GM19467 (cell line): ENCODE measurements around the gene OLA1.

Experiments used
- ATAC-seq: cut with Tn5 transposase; IDR thresholded peaks from one replicate; pipeline ENCODE4 v1.9.1; 2021; ENCODE audit warnings: mild to moderate bottlenecking, moderate library complexity; ENCODE audit not compliant: unreplicated experiment

OLA1 gene

DNA sequence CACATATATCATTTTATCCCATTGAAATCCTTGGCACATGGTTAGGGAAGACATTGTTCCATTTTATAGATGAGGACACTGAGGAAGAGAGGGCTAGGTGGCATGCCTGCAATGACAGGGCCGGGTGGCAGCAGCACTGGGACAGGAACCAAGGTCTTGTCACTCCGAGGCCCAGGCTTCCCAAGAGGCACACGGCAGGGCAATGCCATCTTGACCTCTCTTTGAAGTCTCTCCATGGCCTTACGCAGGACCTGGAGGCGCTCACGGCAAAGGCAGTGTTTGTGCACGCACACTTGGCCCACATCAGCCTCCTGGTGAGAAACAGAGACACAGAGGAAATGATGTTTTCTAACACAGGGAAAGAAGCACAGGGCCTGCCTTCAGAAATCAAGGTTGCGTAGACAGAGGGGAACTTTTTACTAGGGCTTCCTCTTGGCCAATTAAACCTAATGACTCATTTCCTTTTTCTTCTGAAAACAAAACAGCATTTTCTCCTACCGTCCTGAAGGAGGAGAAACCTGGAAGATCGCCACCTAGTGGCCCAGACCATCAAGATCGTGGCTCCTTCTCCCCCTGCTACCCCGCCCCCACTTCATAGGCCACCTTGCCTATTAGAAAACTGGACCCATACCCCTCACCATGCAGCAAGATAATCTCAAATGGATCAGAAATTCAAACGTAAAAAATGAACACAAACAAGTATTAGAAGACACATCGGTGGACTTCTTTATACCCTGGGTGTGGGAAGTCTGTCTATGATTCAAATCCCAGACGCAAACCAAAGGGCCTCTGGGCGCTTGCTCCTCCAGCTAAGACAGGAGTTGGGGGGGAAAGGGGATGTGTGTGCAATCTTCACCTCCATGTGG lies 208.5 kb downstream of the OLA1 start:
- peak; percentile 89 for ATAC-seq

DNA sequence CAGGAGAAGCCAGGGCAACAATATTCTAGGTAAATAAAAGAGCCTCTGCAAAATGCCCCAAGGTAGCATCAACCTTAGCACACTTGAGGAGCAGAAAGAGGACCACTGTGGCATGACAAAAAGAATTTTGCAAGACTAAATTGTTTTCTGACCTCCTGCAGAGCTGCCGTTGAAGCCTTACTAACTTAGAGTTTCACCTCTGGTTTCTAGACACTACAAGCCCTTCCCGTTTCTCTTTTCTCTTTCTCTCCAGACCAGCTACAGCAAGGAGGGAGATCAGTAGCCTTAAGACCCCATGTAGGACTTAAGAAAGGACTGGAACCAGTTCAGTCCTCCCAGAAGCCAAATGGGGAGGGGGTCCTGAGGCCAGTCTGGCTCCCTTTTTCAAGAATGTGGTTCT lies 209.9 kb downstream of the OLA1 start:
- no peak for ATAC-seq

DNA sequence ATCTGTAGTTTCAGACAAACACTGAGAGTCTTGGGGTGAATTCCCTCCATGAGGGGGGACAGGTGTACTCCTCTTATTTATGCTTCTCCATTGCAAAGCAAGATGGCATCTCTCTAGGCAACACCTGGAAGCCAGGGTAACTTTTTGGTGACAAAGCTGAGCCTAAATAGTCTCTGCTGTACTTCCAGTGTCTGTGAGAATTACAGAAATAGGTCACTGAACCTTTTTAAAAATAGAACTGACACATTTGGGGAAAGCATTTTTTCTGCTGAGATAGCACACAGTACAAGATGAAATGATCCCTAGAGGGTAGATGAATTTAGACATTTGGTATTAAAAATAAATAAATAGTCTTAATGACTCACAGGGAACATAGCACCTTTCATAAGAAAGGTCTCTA lies 211.5 kb downstream of the OLA1 start:
- ATAC-seq: no peak

DNA sequence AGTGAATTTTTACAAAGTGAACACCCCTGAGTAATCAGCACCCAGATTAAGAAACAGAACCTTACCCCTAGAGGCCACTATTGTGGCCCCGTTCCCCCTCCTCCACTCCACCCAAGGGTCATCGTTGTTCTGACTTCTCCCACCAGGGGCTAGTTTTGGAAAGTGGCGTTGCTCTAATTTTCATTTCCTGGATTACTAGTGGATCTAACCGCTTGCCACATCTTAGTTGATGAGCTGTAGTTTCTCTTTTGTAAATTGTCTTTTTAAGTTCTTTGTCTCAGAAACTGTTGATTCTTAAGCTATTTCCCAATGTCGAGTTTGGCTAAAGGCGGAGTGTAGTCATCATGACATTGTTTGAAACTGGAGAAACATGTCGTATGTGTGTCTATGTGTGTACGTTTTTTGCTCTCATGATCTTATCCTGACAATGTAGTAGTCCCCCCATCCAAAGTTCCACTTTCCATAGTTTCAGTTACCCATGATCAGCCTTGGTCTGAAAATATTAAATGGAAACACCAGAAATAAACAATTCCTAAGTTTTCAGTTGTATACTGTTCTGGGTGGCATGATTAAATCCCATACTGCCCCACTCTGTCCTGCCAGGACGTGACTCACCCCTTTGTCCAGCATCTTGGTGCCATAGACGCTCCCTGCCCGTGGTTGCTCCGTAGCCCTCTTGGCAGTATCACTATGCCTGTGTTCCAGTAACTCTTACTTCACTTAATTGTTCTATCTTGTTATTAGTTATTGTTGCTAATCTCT lies 212.2 kb downstream of the OLA1 start:
- no peak for ATAC-seq

DNA sequence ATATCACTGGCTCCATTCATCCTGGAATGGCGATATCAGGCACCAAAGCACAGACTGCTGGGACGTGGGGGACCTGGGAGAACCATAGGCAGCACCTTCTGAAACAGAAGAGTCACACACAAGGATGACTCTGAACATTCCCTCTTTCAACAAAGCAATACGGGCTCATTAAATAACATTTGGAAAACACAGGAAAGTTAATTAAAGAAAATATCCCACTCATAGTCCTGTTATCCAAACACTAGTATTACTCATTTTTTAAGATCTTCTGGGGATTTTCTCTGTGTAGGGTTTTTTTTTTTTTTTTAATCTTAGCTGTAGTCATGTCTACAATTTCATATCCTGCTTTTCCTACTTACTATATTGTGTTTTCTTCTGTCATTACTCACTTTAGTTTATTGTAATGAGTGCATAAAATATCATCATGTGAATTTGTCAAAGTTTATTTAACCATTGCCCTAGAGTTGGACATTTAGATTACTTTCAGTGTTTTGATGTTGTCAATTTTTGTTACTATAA lies 213.2 kb downstream of the OLA1 start:
- no peak for ATAC-seq

DNA sequence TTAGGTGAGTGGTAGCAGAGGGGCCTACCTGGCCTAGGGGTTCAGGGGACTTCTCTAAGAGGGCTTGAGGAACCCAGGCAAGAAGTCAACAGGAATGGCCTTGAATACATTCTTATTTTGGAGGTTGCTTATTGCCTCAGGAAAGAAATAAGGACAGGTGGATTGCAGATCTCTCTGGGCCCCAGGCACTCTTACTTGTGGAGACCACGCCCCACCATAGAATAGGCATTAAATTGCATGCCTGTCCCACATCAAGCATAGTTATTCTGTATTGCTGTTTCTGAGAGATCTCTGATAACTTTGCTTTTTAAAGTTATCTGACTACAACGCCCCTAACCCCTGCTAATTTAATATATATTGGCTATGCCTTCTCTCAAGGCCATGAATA lies 215.2 kb downstream of the OLA1 start:
- no peak for ATAC-seq

DNA sequence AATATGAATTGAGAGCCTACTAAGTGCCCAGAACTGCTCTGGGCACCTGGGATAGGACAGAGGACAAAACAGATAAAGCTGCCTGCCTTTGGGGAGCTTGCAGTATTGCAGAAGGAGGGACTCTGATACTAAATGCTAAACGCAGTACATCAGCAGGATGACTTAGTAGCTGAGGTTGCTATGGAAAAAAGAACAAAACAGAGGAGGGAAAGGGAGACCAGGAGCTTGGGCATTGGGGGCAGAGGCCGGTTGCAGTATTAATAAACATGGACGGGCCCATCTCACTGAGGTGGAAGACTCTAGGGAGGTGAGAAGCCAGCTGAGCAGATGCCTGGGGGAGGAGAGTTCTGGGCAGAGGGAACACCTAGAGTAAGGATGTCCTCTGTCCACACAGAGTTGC lies 217.1 kb downstream of the OLA1 start:
- no peak for ATAC-seq

DNA sequence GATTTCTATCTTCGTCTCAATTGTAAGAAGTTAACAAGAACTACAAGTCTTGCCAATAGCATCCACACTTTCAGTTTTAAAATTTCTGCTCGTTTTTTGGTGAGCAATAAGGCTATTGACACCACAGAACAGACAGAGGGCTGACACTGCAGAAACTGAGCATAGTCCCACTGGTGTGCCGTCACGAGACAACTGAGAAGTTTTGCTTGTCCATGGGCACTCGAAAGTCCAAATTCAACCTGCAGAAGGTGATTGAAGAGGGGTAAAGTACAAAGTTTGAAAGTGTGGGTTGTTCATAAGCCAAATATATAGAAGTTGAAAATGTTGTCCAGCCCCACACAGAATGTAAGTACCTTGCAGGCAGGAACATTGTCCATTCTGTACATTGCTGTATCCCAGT lies 219.4 kb downstream of the OLA1 start:
- ATAC-seq: no peak

DNA sequence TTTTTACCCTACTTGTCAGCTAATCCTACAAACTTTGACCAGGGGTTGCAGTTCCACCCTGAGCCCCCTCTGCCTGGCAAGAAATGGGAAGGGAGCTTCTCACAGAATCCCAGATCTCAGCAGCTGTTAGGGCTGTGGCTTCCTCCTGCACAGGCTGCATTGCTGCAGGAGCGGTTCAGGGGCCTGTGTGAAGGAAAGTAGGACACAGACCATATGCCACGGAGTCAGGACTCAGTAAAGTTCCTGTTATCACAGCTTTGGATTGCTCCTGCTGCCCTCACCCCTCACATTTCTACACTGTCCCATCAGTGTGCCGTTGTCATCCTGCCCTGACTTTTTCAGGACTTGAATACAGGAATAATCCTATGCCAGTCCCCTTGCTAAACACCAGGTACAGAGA lies 220.4 kb downstream of the OLA1 start:
- ATAC-seq: no peak

DNA sequence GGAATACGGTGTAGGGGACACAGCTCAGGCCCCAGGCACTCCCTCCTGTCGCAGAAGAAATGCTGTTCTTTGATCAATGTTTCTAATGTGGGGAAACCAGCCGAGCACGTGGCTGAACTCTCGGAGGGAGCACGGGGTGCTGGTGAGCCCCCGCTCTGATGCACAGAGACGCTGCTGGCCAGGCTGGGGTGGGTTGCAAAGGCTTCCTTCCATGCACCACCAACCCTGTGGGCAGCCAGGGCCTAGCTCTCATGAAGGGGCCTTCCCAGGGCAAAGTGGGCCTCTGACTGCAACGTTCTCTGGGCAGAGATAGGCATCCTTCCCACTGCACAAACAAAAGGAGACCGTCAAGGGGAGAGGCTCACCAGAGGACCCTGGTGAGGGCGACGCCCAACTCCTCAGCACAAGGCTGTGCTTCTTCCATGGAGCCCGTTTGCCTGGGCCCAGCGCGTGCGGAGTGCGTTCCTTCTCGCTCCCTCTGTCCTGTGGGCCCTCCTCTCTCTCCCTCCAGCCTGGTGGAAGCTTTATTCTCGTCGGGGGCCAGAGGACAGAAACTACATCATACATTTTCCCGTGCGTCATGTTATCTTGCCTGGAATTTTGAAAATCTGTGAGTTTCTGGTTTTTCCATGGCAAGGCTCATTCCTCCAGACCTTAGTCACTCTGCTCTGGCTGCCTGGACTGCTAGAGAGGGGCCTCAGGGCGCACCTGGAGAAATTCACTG lies 222.0 kb downstream of the OLA1 start:
- ATAC-seq: no peak

DNA sequence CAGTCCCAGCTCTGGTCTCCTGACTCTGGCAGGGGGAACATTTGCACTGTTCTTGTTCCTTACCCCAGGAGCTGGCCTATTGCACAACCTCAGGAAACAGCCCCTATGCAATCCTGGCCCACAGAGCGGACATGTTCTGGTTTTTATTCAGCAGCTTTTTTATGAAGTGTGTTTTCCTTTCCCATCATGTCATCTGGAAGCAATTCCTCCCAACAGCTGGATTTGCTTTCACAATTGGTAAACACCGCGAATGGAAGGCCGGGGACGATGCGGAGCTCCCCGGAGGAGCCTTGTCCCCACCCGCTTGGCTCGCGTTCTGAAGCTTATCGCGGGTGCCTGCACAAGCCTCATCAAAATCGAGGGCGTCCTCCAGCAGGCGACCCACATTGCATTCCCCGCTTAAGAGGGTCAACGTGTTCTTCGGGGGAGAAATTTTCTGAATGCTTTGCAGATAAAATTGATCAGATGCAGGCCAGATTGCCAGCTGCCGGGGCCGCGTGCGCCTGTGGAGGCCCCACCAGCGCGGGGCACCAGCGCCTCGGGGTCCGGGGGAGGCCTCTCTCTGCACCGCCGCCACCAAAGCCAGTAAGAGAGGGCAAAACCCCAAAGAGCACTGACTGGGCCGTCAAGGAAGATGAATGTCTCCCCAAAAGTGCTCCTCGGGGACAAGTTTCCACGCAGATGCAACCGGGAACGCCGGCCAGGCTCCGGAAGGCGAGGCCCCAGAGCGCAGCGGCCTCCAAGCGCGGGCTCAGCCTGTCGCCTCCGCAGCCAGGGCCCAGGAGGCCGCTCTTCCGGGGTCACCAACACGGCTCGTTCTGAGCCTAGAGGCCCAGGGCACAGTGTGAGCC lies 222.8 kb downstream of the OLA1 start:
- no peak for ATAC-seq

DNA sequence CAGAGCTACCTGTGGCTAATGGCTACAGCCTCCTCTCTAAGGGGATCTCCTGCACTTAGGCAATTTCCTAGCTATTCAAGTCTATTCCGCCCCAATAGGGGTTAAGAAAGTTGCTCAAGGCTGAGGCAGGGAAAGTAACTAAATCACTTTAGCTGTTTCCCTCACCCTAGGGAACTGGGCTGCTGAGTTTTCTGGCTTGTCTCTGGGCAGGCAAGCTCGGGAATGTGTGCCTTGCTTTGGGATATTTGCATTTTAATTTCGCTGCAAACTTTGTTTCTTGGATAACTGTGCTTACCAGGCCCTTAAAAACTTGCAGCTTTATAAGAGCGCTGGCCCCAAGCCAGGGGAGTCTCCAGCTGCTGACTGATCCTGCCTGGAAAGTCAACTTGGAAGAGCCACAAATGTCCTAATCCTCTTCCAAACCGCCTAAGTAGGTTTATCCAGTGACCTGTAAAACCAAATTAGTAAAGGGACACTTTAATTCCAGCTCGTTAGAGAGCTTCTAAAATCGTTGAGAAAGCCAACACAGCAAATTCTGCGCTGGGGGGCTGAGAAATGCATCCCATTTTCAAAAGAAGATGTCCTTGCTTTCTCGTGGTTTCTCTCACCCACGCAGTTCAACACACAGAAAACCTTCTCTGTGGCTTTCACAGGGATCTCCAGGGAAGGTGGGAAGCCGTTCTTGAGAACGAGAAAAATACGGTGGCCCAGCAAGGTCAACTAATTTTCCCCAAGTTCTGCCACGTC lies 223.6 kb downstream of the OLA1 start:
- no peak for ATAC-seq

DNA sequence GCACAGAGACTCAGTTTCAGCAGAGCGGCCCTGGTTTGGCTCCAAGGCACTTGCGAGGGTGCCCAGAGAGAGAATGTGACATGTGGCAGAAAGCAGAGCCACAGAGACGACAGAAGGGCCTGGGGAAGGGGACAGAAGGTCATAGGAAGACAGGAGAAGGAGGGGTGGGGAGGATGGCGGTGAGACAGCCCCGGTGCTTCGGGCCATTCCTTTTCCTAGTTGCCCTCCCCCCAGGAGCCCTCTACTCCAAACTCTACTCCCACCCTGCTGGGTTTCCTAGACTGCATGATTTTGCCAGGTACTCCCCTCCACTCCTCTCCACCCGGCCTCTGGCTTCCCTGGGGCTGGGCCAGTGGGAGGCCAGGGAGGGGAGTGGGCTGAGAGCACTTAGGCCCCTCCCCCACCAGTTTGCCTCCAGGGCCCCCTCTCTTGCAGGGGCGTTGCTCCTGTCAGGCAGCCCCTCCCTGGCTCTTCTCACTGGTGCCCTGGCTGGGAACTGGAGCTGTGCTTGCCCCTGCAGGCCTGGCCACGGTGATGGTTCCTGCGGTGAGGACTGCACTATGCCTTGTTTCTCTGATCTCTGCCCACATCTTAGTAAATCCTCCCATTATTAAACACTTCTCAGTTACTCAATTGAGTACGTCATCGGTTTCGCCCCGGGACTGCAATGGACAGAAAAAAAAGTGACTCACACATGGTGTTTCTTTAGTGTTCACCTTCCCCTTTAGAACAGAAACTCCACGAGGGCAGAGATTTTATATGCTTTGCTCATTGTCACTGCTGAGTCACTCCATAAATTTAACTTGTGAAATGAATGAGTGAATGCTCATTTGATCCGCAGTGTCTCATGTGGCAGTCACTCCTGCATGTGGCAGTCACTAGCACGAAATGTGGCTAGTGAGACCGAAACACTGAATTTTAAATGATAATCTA lies 224.5 kb downstream of the OLA1 start:
- ATAC-seq: no peak
